WTC11 (cell line): ENCODE data around the gene GASK1A. TPM values are rescaled to one million over a fixed set of nuclear protein-coding genes. Genes with fewer than 3 reads are reported as not detected.
A peak's percentile ranks its signal among the peaks of the same experiment; 100 is the strongest.

Experiments used
- ATAC-seq: fragments of 200-7000 bp; cut with Tn5 transposase; 2 replicates; pipeline ENCODE4 v1.10.0; 2021; ENCODE audit warnings: mild to moderate bottlenecking, moderate library complexity
- CTCF ChIA-PET: fragments of 300-600 bp; sonication (Branson Sonifier 250); formaldehyde crosslinking; loops from one replicate; lab custom pipeline; 2021; ENCODE audit warnings: antibody characterized with exemption; lab: Charles Lee
- POLR2A ChIA-PET: fragments of 350-600 bp; sonication (Branson Sonifier 250); formaldehyde crosslinking; loops from one replicate; lab custom pipeline; 2021; ENCODE audit warnings: antibody characterized with exemption; lab: Charles Lee
- DNase-seq: peaks from one replicate; pipeline ENCODE4 v3.0.0; 2021; ENCODE audit warnings: low spot score
- H3K27ac Mint-ChIP-seq: 2 replicates; pipeline ENCODE4 v1.8.0; 2021; ENCODE audit warnings: mixed read lengths
- H3K27me3 Mint-ChIP-seq: 2 replicates; pipeline ENCODE4 v1.8.0; 2021; ENCODE audit warnings: low read depth, mild to moderate bottlenecking, moderate library complexity, mixed read lengths
- H3K36me3 Mint-ChIP-seq: 2 replicates; pipeline ENCODE4 v1.8.0; 2021; ENCODE audit warnings: mixed read lengths
- H3K4me1 Mint-ChIP-seq: 2 replicates; pipeline ENCODE4 v1.8.0; 2022; ENCODE audit warnings: mixed read lengths
- H3K4me3 Mint-ChIP-seq: 2 replicates; pipeline ENCODE4 v1.8.0; 2021; ENCODE audit warnings: mild to moderate bottlenecking, moderate library complexity, mixed read lengths
- H3K9me3 Mint-ChIP-seq: 2 replicates; pipeline ENCODE4 v1.8.0; 2021; ENCODE audit warnings: mixed read lengths
- NFE2L1 ChIP-seq: sonication (generic); formaldehyde crosslinking; IDR thresholded peaks from 2 replicates; pipeline ENCODE4 v1.8.1; 2023; ENCODE audit warnings: missing genetic modification reagents
- SMAD3 ChIP-seq: sonication (generic); formaldehyde crosslinking; IDR thresholded peaks from 2 replicates; pipeline ENCODE4 v1.8.0; 2022; ENCODE audit warnings: missing genetic modification reagents, mild to moderate bottlenecking, borderline replicate concordance
- ZBTB21 ChIP-seq: sonication (generic); formaldehyde crosslinking; IDR thresholded peaks from 2 replicates; pipeline ENCODE4 v1.8.1; 2023; ENCODE audit warnings: mild to moderate bottlenecking, missing genetic modification reagents, borderline replicate concordance
- ZNF232 ChIP-seq: sonication (generic); formaldehyde crosslinking; IDR thresholded peaks from 2 replicates; pipeline ENCODE4 v1.8.0; 2022; ENCODE audit warnings: mild to moderate bottlenecking, missing genetic modification reagents
- total RNA-seq: library from RNA; stranded (reverse); gene quantifications from 3 replicates; pipeline ENCODE4 v1.2.3, GENCODE V29; 2021
- TF ChIP-seq, protein P1 (sequence below): fragments of 250-450 bp; sonication (Bioruptor Pico); IDR thresholded peaks from 2 replicates; pipeline ENCODE4 v2.1.2; 2022; ENCODE audit warnings: mild to moderate bottlenecking, moderate library complexity
- TF ChIP-seq, protein P2 (sequence below): sonication (generic); formaldehyde crosslinking; IDR thresholded peaks from 2 replicates; pipeline ENCODE4 v1.8.0; 2022; ENCODE audit warnings: mild to moderate bottlenecking, missing genetic modification reagents
- TF ChIP-seq, protein P3 (sequence below): sonication (generic); formaldehyde crosslinking; IDR thresholded peaks from 2 replicates; pipeline ENCODE4 v1.8.1; 2023; ENCODE audit warnings: mild to moderate bottlenecking, missing genetic modification reagents
- TF ChIP-seq, protein P4 (sequence below): sonication (generic); formaldehyde crosslinking; IDR thresholded peaks from 2 replicates; pipeline ENCODE4 v1.8.0; 2022; ENCODE audit warnings: missing genetic modification reagents
- TF ChIP-seq, protein P5 (sequence below): sonication (generic); formaldehyde crosslinking; conservative IDR thresholded peaks from 2 replicates; pipeline ENCODE4 v1.8.1; 2023; ENCODE audit warnings: mild to moderate bottlenecking, low read depth, missing genetic modification reagents, moderate library complexity
- TF ChIP-seq, protein P6 (sequence below): sonication (generic); formaldehyde crosslinking; IDR thresholded peaks from 2 replicates; pipeline ENCODE4 v1.8.0; 2023; ENCODE audit warnings: missing genetic modification reagents, mild to moderate bottlenecking, borderline replicate concordance

GASK1A gene
- total RNA-seq, 1 experiment from 2014 or later, result 9.6 TPM

DNA sequence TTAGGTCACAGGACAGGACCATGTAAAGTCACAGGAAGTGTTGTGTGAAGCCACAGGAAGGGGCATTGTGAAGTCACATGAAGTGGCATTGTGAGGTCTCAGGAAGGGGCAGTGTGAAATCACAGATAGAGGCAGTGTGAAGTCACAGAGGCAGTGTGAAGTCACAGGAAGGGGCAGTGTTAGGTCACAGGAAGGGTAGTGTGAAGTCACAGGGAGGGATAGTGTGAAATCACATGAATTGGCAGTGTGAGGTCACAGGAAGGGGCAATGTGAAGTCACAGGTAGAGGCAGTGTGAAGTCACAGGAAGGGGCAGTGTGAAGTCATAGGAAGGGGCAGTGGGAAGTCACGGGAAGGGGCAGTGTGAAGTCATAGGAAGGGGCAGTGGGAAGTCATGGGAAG lies 37.9 kb downstream of the GASK1A start (continued):
- TF ChIP-seq, protein P1, sequence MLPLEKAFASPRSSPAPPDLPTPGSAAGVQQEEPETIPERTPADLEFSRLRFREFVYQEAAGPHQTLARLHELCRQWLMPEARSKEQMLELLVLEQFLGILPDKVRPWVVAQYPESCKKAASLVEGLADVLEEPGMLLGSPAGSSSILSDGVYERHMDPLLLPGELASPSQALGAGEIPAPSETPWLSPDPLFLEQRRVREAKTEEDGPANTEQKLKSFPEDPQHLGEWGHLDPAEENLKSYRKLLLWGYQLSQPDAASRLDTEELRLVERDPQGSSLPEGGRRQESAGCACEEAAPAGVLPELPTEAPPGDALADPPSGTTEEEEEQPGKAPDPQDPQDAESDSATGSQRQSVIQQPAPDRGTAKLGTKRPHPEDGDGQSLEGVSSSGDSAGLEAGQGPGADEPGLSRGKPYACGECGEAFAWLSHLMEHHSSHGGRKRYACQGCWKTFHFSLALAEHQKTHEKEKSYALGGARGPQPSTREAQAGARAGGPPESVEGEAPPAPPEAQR (CRISPR knock-in tag), result no peak
- no peak for TF ChIP-seq SMAD3
- TF ChIP-seq, protein P2, sequence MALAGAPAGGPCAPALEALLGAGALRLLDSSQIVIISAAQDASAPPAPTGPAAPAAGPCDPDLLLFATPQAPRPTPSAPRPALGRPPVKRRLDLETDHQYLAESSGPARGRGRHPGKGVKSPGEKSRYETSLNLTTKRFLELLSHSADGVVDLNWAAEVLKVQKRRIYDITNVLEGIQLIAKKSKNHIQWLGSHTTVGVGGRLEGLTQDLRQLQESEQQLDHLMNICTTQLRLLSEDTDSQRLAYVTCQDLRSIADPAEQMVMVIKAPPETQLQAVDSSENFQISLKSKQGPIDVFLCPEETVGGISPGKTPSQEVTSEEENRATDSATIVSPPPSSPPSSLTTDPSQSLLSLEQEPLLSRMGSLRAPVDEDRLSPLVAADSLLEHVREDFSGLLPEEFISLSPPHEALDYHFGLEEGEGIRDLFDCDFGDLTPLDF (CRISPR knock-in tag), result no peak
- TF ChIP-seq ZNF232, result no peak

DNA sequence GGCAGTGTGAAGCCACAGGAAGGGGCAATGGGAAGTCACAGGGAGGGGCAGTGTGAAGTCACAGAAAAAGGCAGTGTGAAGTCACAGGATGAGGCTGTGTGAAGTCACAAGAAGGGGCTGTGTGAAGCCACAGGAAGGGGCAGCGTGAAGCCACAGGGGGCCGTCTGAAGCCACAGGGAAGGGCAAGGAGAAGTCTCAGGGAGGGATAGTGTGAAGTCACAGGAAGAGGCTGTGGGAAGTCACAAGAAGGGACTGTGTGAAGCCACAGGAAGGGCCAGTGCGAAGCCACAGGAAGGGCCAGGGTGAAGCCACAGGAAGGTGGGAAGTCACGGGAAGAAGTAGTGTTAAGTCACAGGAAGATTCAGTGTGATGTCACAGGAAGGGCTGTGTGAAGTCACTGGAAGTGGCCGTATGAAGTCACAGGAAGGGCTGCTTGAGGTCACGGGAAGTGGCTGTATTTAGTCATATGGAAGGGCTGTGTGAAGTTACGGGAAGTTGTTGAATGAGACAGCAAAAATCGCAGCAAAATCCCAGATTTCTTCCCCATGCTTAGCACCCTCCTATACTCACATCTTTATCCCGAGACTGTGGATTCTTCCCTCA lies 38.6 kb downstream of the GASK1A start:
- Mint-ChIP-seq H3K4me1 (no peaks in the 10 kb centered on the region), H3K36me3 (peaks cover 4% of the 10 kb centered on the region; the same call in 1 of the 2 replicates), H3K27ac (no peak overlapping the region), H3K9me3 (peaks cover 15% of the 10 kb centered on the region), H3K27me3 (no peaks in the 10 kb centered on the region), H3K4me3 (no peak overlapping the region)
- TF ChIP-seq, protein P1 (CRISPR knock-in tag), result no peak
- no peak for TF ChIP-seq NFE2L1
- TF ChIP-seq, protein P3, sequence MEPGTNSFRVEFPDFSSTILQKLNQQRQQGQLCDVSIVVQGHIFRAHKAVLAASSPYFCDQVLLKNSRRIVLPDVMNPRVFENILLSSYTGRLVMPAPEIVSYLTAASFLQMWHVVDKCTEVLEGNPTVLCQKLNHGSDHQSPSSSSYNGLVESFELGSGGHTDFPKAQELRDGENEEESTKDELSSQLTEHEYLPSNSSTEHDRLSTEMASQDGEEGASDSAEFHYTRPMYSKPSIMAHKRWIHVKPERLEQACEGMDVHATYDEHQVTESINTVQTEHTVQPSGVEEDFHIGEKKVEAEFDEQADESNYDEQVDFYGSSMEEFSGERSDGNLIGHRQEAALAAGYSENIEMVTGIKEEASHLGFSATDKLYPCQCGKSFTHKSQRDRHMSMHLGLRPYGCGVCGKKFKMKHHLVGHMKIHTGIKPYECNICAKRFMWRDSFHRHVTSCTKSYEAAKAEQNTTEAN, result no peak
- TF ChIP-seq, protein P4, sequence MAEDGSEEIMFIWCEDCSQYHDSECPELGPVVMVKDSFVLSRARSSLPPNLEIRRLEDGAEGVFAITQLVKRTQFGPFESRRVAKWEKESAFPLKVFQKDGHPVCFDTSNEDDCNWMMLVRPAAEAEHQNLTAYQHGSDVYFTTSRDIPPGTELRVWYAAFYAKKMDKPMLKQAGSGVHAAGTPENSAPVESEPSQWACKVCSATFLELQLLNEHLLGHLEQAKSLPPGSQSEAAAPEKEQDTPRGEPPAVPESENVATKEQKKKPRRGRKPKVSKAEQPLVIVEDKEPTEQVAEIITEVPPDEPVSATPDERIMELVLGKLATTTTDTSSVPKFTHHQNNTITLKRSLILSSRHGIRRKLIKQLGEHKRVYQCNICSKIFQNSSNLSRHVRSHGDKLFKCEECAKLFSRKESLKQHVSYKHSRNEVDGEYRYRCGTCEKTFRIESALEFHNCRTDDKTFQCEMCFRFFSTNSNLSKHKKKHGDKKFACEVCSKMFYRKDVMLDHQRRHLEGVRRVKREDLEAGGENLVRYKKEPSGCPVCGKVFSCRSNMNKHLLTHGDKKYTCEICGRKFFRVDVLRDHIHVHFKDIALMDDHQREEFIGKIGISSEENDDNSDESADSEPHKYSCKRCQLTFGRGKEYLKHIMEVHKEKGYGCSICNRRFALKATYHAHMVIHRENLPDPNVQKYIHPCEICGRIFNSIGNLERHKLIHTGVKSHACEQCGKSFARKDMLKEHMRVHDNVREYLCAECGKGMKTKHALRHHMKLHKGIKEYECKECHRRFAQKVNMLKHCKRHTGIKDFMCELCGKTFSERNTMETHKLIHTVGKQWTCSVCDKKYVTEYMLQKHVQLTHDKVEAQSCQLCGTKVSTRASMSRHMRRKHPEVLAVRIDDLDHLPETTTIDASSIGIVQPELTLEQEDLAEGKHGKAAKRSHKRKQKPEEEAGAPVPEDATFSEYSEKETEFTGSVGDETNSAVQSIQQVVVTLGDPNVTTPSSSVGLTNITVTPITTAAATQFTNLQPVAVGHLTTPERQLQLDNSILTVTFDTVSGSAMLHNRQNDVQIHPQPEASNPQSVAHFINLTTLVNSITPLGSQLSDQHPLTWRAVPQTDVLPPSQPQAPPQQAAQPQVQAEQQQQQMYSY (CRISPR knock-in tag), result no peak
- peak; percentile 27; the same call in 1 of the 2 replicates for TF ChIP-seq ZBTB21 (CRISPR knock-in tag)
- TF ChIP-seq, protein P5, sequence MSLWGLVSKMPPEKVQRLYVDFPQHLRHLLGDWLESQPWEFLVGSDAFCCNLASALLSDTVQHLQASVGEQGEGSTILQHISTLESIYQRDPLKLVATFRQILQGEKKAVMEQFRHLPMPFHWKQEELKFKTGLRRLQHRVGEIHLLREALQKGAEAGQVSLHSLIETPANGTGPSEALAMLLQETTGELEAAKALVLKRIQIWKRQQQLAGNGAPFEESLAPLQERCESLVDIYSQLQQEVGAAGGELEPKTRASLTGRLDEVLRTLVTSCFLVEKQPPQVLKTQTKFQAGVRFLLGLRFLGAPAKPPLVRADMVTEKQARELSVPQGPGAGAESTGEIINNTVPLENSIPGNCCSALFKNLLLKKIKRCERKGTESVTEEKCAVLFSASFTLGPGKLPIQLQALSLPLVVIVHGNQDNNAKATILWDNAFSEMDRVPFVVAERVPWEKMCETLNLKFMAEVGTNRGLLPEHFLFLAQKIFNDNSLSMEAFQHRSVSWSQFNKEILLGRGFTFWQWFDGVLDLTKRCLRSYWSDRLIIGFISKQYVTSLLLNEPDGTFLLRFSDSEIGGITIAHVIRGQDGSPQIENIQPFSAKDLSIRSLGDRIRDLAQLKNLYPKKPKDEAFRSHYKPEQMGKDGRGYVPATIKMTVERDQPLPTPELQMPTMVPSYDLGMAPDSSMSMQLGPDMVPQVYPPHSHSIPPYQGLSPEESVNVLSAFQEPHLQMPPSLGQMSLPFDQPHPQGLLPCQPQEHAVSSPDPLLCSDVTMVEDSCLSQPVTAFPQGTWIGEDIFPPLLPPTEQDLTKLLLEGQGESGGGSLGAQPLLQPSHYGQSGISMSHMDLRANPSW, result no peak
- TF ChIP-seq, protein P6, sequence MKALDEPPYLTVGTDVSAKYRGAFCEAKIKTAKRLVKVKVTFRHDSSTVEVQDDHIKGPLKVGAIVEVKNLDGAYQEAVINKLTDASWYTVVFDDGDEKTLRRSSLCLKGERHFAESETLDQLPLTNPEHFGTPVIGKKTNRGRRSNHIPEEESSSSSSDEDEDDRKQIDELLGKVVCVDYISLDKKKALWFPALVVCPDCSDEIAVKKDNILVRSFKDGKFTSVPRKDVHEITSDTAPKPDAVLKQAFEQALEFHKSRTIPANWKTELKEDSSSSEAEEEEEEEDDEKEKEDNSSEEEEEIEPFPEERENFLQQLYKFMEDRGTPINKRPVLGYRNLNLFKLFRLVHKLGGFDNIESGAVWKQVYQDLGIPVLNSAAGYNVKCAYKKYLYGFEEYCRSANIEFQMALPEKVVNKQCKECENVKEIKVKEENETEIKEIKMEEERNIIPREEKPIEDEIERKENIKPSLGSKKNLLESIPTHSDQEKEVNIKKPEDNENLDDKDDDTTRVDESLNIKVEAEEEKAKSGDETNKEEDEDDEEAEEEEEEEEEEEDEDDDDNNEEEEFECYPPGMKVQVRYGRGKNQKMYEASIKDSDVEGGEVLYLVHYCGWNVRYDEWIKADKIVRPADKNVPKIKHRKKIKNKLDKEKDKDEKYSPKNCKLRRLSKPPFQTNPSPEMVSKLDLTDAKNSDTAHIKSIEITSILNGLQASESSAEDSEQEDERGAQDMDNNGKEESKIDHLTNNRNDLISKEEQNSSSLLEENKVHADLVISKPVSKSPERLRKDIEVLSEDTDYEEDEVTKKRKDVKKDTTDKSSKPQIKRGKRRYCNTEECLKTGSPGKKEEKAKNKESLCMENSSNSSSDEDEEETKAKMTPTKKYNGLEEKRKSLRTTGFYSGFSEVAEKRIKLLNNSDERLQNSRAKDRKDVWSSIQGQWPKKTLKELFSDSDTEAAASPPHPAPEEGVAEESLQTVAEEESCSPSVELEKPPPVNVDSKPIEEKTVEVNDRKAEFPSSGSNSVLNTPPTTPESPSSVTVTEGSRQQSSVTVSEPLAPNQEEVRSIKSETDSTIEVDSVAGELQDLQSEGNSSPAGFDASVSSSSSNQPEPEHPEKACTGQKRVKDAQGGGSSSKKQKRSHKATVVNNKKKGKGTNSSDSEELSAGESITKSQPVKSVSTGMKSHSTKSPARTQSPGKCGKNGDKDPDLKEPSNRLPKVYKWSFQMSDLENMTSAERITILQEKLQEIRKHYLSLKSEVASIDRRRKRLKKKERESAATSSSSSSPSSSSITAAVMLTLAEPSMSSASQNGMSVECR (CRISPR knock-in tag), result no peak
- ChIA-PET CTCF (no interaction called here), POLR2A (no interaction called here)
- DNase-seq, result no peak
- no peak for ATAC-seq
